Measurements from ENCODE around the gene JCAD.

DNA sequence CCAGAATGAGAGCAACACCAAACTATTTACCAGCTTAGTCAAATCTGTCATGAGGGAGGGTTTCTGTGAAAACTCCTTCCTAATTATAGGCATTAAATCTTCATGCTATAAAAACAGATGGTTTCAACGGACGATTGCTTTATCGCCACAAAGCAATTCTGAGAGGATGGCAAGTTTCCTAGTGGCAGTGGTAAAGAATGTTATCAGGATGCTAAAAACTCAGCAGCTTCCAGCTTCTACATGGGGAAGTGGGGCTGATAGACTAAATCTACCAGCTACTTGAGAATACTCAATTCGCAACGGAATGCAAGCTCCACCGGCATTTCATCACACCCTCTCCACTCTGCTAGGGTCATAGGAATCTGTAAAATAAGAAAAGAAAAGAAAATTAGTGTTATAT, 41.8 kb downstream of the JCAD start:
- TF ChIP-seq POLR2AphosphoS5 (IDR thresholded peaks at IDR 0.05; ENCODE audit: low read depth, low read length) (no peak), SIN3A (IDR thresholded peaks at IDR 0.05; ENCODE audit: borderline replicate concordance, insufficient read depth, low read length) (no peak), FOXP2 (optimal IDR thresholded peaks at IDR 0.05; ENCODE audit: borderline replicate concordance, extremely low read depth, extremely low read length, insufficient read depth) (no peak), TAF1 (IDR thresholded peaks at IDR 0.05; ENCODE audit: borderline replicate concordance, insufficient read depth, low read length) (no peak)
- TF ChIP-seq, protein P1, sequence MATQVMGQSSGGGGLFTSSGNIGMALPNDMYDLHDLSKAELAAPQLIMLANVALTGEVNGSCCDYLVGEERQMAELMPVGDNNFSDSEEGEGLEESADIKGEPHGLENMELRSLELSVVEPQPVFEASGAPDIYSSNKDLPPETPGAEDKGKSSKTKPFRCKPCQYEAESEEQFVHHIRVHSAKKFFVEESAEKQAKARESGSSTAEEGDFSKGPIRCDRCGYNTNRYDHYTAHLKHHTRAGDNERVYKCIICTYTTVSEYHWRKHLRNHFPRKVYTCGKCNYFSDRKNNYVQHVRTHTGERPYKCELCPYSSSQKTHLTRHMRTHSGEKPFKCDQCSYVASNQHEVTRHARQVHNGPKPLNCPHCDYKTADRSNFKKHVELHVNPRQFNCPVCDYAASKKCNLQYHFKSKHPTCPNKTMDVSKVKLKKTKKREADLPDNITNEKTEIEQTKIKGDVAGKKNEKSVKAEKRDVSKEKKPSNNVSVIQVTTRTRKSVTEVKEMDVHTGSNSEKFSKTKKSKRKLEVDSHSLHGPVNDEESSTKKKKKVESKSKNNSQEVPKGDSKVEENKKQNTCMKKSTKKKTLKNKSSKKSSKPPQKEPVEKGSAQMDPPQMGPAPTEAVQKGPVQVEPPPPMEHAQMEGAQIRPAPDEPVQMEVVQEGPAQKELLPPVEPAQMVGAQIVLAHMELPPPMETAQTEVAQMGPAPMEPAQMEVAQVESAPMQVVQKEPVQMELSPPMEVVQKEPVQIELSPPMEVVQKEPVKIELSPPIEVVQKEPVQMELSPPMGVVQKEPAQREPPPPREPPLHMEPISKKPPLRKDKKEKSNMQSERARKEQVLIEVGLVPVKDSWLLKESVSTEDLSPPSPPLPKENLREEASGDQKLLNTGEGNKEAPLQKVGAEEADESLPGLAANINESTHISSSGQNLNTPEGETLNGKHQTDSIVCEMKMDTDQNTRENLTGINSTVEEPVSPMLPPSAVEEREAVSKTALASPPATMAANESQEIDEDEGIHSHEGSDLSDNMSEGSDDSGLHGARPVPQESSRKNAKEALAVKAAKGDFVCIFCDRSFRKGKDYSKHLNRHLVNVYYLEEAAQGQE (IDR thresholded peaks at IDR 0.05; ENCODE audit: insufficient read depth in 1 of 2, low read depth in 2 of 2, low read length in 2 of 2), result no peak
